Amniotic epithelial cell (primary cell): ENCODE results near the gene CD244.

Experiments used
- DNase-seq: peaks from one replicate; pipeline ENCODE4 v3.0.0-alpha.2; 2010; ENCODE audit warnings: low read depth

CD244 gene

DNA sequence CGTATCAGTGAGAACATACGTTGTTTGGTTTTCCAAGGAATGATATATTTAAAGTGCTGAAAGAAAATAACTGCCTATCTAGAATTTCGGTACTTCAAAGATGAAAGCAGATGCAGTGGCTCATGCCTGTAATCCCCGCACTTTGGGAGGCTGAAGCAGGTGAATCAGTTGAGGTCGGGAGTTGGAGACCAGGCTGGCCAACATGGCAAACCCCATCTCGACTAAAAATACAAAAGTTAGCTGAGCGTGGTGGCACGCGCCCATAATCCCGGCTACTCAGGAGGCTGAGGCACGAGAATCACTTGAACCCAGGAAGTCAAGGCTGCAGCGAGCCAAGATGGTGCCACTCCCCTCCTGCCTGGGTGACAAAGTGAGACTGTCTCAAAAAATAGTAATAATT, 16.4 kb downstream of the CD244 start:
- no peak for DNase-seq

DNA sequence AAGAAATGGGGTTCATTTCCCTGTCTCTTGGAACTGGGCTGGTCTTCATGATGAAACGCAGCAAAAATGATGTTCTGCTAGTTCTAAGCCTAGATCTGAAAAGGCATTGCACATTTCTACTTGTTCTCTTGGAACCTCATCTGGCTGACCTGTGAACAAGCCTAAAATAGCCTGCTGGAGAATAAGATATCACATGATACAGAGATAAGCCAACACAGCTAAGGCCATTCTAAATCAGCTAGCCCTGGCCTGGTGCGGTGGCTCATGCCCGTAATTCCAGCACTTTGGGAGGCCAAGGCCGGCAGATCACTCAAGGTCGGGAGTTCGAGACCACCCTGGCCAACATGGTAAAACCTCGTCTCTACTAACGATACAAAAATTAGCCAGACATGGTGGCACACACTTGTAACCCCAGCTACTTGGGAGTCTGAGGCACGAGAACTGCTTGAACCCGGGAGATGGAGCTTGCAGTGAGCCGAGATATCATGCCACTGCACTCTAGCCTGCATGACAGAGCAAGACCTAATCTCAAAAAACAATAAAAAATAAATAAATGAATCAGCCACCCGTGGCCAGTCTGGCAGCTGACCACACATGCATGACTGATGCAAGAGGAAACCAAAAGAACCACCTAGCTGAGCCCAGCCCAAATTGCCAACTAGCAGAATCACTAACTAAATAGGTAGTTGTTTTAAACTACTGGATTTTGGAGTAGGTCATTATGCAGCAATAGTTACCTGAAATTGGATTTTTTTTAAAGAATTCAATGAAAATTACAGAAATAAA, 18.0 kb downstream of the CD244 start:
- no peak for DNase-seq

DNA sequence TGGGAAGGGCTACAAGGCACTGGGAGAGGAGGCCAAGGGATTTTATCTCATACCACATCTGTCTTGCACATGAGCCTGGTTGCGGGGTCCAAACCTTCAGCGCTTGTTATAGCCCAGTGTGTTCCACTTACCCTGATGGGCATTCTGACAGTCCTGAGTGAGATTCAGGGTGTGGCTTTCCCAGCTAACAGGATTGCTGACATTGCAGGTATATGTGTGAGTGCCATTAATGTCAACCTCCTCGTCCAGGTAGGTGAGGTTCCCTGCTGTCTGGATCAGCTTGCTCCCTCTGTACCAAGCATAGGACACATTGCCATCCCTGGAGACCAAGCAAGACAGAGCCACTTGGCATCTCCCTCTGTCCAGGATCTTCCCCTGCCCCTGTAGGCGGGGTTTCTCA, 21.6 kb downstream of the CD244 start:
- no peak for DNase-seq

DNA sequence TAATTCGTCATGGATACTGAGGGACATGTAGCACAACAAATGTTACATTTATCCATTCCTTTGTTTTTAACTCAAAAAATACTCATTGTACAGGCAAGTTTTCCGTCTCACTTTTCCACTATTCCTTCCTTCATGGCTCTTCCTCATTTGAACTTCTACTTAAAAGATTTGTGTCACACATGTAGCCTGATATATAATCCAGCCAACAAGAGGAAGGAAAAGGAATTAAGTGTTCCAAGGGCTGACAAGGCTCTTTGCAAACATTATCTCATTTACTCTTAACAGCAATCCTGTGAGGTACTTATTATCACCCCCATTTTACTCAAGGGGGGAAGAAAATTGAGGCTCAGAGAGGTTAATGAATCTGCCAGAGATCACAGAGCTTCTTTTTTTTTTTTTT, 22.9 kb downstream of the CD244 start:
- DNase-seq: no peak

DNA sequence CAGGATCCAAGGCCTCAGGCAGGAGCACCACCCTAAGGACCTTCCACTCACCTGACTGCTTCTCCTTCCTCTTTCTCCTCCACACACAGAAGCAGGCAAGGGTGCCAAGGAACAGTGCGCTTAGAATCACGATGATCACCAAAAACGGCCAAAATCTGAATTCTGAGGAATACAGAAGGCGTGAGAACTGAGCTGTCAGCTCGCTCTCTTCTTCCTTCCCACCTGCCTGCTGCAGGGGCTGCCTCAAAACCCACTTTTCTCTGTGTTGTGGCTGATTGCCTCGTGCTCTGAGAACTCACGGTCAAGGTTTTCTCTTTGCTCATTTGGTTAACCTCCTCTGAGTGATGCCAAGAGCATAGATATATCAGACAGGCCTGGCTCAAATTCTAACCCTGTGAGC, 23.8 kb downstream of the CD244 start:
- DNase-seq: no peak

DNA sequence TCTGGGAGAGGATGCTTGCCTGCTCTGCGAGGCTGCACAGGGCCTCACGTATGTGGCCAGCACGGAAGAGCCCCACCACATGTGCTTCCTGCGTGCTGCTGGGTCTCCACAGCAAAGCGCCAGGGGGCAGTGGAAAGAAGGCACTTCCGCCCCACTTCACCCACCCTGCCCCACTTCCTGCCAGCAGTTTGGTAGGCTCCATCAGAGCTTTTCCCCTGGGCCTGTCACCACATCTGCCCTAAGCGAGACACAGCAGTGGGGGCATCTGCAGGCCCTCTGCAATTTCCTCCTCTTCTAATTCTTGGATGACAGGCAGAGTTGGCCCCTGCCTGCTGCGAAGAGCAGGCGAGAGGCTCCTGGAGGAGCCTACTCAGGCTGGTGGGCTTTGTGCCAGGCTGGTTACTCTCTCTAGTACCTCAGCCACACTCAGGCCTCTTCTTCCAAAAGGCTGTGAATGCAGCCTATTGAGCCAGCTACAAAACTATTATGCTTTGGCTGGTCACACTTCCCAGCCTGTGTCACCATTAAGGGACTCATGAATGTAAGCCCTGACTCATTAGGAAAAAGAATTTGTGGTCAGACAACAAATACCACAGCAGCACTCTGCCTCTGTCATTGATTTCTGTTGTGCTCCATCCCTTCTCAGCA, 25.0 kb downstream of the CD244 start:
- peak; percentile 37 for DNase-seq

DNA sequence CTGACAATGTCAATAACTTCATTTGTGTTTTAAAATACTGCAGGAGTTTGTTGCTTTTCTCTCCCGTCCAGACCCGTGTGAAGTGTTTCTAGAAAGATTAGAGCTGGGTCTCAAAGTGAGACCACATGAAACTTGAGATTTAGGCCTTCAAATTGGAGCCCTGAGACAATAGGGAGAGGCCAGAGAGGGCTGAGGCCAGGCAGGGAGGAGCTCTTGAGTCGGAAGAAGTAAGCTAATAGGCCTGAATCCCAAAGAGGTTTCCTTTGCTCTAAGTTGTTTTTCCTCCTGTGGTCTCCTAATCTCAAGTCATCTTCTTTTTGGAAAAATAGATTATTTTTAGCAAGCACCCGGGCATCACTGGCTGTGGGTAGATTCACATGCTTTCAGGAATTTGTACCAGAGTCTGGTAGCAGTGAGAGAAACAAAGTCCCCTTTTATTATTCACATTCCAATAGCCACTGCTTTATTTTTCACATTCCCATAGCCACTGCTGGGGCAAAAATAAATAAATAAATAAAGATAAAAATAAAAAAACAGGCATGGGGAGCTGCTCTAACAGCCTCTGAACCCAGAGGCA, 25.6 kb downstream of the CD244 start:
- peak; percentile 28 for DNase-seq

DNA sequence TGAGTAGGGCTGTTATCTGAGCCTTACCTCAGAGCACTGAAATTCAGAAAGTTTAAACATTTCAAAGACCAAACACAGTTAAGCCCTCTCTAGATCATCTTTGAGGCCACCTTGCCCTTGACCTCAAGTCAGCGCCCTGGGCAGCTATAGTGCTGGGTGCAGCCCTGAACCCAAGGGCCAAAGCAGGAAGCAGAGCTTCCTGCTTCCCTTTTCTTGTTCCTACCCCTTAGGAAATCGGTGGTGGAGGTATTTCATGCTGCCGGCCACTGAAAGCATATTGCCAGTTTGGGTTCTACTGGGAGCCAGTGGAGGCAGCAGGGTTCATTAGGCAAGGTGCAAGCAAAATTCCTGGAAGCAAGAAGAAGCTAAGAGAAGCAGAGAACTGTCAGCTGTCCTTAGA, 26.1 kb downstream of the CD244 start:
- DNase-seq: no peak

DNA sequence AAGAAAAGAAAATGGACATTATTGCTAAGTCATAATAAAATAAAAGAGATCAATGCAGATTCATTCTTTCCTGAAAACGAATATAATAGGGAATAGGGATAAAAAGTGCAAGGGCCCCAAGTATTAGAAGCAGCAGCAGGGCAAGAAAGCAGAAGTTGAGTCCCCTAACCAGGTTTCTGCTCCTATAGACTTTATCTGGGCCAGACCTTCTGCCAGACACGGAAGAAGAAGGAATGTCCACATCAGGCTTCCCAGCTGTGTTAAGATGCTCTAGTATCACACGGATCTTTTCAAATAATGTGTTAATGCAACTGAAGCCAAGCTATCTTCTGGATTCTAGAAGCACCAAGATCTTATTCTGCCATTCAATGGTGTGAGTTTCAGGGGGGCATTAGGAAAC, 26.9 kb downstream of the CD244 start:
- no peak for DNase-seq

DNA sequence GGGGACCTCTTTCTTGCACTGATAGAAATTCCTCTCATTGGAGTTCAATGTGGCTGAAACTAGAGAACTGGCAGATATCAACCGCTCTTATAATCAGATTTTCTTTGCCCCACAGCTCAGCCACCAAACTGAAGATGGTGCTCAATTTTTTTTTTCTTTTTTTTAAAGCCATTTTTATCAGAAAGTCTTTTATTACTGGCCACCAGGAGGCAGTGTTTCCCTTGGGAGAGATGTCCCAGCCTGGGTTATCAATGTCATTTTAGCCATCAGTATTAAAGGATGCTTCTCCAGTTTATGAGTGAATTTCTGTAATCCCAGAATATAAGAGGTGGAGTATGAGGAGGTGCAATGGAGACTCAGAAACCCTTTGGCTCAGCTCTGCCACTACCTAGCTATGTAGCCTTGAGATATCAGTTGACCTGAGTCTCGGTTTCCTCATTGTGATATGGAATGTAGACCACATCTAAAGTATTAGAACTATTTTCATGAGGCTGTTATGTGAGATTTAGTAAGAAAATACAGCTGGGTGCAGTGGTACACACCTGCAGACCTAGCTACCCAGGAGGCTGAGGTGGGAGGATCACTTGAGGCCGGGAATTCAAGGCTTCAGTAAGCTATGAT, 27.6 kb downstream of the CD244 start:
- DNase-seq: peak; percentile 62

DNA sequence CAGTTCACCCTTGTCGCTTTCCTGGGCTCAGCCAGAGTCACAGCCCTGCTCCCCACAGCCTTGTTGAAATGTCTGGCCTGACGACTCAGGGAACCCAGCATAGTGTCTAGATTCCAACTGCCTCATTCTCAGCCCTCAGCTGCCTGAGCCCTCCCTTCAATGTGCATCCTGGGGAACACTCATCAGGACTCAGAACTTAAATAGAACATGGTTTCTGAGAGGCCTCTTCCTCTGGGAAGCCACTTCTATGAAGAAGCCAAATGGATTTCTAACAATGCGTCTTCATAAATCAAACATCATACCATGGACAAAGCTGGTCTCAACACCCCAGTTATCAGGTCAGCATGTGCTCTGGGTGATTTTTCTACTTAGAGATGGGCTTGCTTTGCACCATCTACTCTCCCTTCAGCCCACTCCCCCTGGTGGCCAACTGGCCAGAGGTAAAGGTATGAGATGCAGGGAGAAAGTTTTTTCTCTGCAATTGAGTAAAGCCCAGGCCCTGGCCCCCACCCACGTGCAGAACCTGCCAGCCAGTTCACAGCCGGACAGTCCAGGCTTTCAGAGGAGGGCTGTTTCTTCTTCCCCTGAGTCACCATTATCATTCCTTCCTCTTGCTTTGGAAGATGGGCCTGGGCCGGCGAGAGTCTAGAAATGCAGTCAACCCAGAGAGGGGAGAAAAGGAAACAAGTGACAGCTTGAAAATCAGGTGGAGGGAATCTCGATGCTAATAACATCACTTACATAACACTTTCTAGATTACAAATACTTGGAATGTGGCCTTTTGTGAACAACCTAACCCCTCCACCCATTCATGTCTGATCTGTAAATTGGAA, 32.1 kb downstream of the CD244 start:
- peak; percentile 75 for DNase-seq

DNA sequence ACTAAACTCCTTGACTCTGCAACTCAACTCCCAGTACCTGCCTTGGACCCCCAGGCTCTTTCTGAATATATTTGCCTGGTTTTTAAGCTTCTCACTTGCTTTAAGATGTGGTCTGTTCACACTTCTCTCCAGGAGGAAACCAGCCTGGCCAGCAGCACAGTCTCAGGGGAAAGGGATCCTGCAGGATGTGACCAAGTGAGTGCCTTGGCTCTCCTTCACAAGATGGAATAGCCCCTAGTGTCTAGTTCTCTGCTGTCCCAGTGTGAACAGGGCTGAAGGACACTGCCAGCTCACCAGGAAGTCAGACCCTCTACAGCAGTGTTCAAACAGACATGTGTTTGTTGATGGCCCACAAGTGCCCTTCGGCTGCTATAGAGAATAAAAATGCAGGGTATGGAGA, 32.9 kb downstream of the CD244 start:
- DNase-seq: no peak

DNA sequence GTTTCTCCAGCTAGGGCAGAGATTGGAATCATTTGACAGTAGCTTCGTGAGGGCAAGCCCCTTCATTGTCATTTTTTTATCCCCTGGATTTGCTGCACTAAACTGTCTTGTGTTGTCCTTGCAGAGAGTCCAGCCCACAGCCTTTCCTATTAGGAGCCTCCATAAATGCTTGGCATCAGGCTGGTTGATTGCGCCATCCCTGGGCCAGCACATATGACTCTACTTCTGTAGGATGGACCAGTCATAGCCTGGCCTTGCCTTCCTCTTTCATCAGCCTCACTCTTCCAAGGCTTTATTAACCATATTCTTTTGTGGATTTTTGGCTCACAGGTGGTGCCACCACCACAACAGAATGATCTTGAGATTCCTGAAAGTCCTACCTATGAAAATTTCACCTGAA, 35.3 kb downstream of the CD244 start:
- peak; percentile 78 for DNase-seq

DNA sequence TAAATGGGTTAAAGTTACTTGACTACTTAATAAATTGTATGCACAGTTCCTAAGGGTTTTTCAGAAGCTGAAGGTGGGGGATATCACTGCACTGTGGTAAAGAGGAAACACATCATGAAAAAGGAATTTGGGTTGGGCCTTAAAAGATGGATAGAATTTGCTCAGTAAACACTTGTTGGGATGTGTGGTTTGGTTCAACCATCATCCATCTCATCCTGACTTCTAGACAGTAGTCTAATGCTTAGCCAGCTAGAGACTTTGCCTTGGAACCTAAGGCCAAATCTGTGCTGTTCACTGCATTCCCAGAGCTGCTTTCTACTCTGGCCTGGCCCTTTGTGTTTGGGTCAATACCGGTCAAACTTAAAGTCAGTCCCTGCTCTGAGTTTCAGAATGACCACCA, 36.1 kb downstream of the CD244 start:
- DNase-seq: peak; percentile 94

DNA sequence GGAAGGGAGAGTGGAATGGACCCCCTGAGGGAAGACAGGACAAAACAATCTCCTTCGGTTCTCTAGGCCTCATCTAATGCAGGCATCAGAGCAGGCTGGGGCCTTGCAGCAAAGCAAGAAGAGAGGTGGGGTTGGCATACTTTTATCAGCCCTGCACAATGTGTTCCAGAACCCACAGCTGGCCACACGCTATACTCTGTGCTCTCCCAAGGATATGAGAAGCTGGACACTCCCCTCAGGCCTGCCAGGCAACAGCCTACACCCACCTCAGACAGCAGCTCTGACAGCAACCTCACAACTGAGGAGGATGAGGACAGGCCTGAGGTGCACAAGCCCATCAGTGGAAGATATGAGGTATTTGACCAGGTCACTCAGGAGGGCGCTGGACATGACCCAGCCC, 39.4 kb downstream of the CD244 start:
- DNase-seq: peak; percentile 49

DNA sequence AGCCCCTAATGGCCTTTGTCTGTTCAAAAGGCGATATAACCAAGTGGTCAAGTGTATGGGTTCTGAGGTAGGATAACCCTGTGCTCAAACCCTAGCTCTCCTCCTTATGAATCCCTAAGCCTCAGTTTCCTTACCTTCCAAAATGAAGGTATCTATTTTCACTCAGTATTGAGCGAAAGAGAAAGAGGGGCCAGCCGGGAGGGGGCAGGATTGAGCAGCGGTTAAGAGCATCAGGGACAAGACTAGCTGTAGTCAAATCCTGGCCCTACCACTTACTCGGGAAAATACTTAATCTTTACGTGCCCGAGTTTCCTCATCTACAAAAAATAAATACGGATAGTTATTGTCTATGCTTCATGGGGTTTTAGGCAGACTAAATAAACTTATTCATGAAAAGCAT, 41.1 kb downstream of the CD244 start:
- DNase-seq: peak; percentile 18

DNA sequence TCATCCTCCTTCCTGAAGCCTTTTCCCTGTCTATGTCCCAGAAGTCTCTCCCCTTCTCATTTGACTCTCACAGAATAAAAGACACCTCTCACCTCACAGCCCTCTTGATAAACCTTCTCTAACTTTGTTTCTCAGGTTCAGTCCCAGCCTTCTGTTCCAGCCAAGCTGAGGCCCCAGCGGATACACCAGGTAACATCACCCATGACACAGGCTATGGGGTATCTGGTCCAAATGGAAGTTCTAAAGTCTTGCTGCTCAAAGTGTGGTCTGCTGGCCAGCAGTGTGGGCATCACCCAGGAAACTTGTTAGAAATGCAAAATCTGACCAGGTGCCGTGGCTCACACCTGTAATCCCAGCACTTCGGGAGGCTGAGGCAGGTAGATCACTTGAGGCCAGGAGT, 43.5 kb downstream of the CD244 start:
- no peak for DNase-seq

DNA sequence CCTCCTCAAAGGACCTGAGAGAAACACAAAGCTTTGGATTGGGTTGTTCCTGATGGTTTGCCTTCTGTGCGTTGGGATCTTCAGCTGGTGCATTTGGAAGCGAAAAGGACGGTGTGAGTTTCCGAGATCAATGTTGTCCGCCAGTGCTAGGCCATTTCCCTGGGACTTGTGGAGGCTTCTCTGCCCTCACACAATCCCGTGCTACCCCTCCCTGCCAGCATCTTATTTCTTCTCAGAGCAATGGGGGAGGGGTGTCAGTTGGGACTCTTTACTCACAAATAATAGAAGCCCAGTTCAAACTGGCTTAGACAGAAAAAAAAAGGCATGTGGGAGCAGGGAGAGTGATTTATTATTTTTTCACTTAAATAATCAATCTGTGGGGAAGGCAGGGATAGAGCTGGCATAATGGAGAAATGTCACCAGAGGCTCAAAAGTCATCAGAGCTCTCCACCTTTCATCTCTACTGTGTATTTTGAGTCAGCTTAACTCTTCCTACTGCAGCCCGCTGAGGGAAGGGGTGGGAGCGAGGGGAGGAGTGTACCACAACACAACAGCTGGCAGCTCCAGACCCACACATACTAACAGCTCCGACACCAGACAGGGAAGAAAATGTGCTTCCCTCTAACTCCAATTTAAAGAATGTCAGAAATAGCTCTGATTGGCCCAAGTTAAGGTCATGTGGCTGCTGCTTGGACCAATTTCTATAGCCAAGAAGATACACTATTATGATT, 44.3 kb downstream of the CD244 start:
- no peak for DNase-seq

DNA sequence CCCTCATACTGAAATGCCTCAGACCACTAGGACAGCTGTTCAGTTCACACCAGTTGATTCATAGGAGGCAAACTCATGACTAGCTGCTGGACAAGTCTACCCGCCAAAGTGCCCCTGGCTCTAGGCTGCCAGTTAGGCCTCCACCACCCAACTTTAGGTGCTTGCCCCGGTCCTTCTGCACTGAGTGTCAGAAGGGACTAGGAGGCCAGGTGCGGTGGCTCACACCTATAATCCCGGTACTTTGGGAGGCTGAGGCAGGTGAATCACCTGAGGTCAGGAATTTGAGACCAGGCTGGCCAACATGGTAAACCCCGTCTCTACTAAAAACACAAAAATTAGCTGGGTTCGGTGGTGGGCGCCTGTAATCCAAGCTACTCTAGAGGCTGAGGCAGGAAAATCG, 47.8 kb downstream of the CD244 start:
- DNase-seq: no peak

DNA sequence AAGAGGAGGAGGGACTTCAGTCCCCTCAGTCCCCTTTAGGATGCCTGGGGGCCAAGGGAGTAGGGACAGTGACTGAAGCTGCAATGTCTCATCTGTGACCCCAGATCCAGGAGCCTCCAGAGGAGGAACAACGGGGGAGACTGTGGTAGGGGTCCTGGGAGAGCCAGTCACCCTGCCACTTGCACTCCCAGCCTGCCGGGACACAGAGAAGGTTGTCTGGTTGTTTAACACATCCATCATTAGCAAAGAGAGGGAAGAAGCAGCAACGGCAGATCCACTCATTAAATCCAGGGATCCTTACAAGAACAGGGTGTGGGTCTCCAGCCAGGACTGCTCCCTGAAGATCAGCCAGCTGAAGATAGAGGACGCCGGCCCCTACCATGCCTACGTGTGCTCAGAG, 48.4 kb downstream of the CD244 start:
- no peak for DNase-seq

DNA sequence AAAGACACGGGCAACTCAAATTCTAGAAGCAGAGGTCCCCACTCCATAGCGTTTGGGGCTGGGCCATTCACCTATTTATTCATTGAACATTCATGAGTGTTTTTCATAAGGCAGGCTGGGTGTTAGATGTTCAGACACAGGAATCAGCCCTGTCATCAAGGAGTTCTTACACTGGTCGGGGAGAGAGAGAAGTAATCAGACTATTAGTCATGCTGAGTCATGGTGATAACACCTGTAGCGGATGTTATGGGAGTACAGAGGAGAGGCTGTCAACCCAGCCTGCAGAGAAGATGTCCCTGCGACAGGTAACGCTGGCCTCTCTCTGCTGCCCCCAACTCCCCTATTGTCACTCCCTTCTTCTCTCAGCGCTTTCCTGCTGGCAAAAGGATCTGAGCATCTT, 49.5 kb downstream of the CD244 start:
- DNase-seq: peak; percentile 60

DNA sequence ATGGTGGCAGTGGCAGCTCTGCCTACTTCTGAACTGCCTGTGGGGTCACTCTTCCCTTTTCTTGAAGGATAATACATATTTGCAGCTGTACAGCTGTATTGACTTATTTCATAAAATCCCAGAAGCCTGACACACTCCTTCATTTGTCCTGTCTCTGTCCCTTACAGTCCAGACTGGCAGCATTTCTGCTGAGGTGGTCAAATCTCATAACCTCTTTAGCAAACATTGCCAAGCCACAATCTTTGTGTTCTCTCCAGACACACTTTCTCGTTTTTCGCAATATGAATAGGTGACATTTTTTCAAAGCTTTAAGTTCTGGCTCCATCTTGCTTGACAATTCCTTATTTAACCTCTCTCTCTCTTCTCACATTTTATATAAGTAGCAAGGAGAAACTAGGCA, 51.5 kb downstream of the CD244 start:
- DNase-seq: no peak
